Left colon (tissue), 2 donors: Measurements from ENCODE around the gene TNIK. TPM values are rescaled to one million over a fixed set of nuclear protein-coding genes. Genes with fewer than 3 reads are reported as not detected.
"Not testable (repeated sequence)": the region's sequence is repeated elsewhere in the genome, so short reads cannot be mapped to it uniquely, and the experiment has no call there.

Experiments
- ATAC-seq: fragments of 200-7000 bp; cut with Tn5 transposase; one replicate; pipeline ENCODE4 v1.9.1; 2020; ENCODE audit warnings: mild to moderate bottlenecking, moderate library complexity
- DNase-seq, 2 donors: peaks; one replicate each; pipeline ENCODE4 v3.0.0-alpha.2; 2020
- intact Hi-C, 2 donors: fragments of 100-400 bp; cut with DNase I in 1 of 2; cut with micrococcal nuclease in 1 of 2; formaldehyde crosslinking; loops; one replicate each; pipeline versions ENCODE4 v1.11.2 to v1.14.0; 2022; cut with DNase I, micrococcal nuclease
- total RNA-seq, 2 donors: library from RNA; stranded (reverse); fragmentation: NEBNext Ultra II Directional; extraction: Animal tissue kit (Norgen Biotek cat#: 25700); gene quantifications; one replicate each; pipeline ENCODE4 v1.2.1, GENCODE V29; 2021
- donor health status: DM: no; HTN: no; CAD: no.
- donor health status: DM: yes; HTN: yes; CAD: no.

The TNIK gene
- total RNA-seq, 2 donors from 2014 or later, result 30.5 to 32.1 TPM

- DNase-seq (no peak), ATAC-seq (no peak)
- intact Hi-C loops, result no loop called here
Observed at GRCh38 chr3:171377859-171378258, 82.3 kb downstream of the TNIK start.

- DNase-seq (no peak), ATAC-seq (no peak)
- intact Hi-C loops, result no loop called here
Observed at GRCh38 chr3:171376596-171376947, 83.6 kb downstream of the TNIK start.

GRCh38 chr3:171375666-171376595 lies 84.3 kb downstream of the TNIK start:
- peak; percentile 16 for ATAC-seq

GRCh38 chr3:171374661-171375285 lies 85.4 kb downstream of the TNIK start:
- no peak for DNase-seq
- no peak for ATAC-seq
- intact Hi-C loops, result no loop called here

More at GRCh38 chr3:171375666-171376595, 84.3 kb downstream of the TNIK start:
- no peak for DNase-seq
- intact Hi-C loops, result no loop called here

GRCh38 chr3:171374260-171374659 lies 85.9 kb downstream of the TNIK start:
- intact Hi-C loops, result no loop called here
- no peak for ATAC-seq
- DNase-seq, result no peak

GRCh38 chr3:171373711-171374110 lies 86.5 kb downstream of the TNIK start:
- intact Hi-C loops, result no loop called here
- DNase-seq (no peak), ATAC-seq (no peak)

GRCh38 chr3:171372694-171373093 lies 87.5 kb downstream of the TNIK start:
- DNase-seq (no peak), ATAC-seq (no peak)
- intact Hi-C loops, result no loop called here

GRCh38 chr3:171371354-171371753 lies 88.9 kb downstream of the TNIK start:
- ATAC-seq (peak; percentile 93), DNase-seq (no peak)
- intact Hi-C loops, result no loop called here

GRCh38 chr3:171369156-171369555 lies 91.0 kb downstream of the TNIK start:
- ATAC-seq (no peak), DNase-seq (no peak)
- intact Hi-C loops, result no loop called here

GRCh38 chr3:171366738-171367137 lies 93.5 kb downstream of the TNIK start:
- DNase-seq, intact Hi-C loops, ATAC-seq: not testable (repeated sequence)

GRCh38 chr3:171366043-171366442 lies 94.2 kb downstream of the TNIK start:
- intact Hi-C loops, result no loop called here
- ATAC-seq (no peak), DNase-seq (no peak)

- intact Hi-C loops, result no loop called here
- no peak for ATAC-seq
- DNase-seq, result no peak
Observed at GRCh38 chr3:171365489-171365888, 94.7 kb downstream of the TNIK start.

- no peak for DNase-seq
- intact Hi-C loops, result no loop called here
- peak; percentile 96 for ATAC-seq
Observed at GRCh38 chr3:171364500-171364899, 95.7 kb downstream of the TNIK start.

- no peak for ATAC-seq
- intact Hi-C loops, result no loop called here
- DNase-seq, result no peak
Observed at GRCh38 chr3:171363202-171363601, 97.0 kb downstream of the TNIK start.

GRCh38 chr3:171362575-171362974 lies 97.6 kb downstream of the TNIK start:
- no peak for DNase-seq

GRCh38 chr3:171358881-171359198 lies 101.4 kb downstream of the TNIK start:
- no peak for DNase-seq
- ATAC-seq, result peak; percentile 67
- intact Hi-C loops, result no loop called here

More at GRCh38 chr3:171362575-171362974, 97.6 kb downstream of the TNIK start:
- intact Hi-C loops, result no loop called here
- no peak for ATAC-seq

GRCh38 chr3:171358181-171358880 lies 101.9 kb downstream of the TNIK start:
- intact Hi-C loops, result no loop called here
- ATAC-seq, result peak; percentile 93
- no peak for DNase-seq

GRCh38 chr3:171357721-171358120 lies 102.5 kb downstream of the TNIK start:
- ATAC-seq, result no peak
- intact Hi-C loops, result no loop called here
- DNase-seq, result no peak

- DNase-seq, result no peak
- ATAC-seq, result no peak
- intact Hi-C loops, result no loop called here
Observed at GRCh38 chr3:171356251-171356650, 104.0 kb downstream of the TNIK start.
